ENCODE results near the gene DCAF5.
"Not testable (repeated sequence)": the region's sequence is repeated elsewhere in the genome, so short reads cannot be mapped to it uniquely, and the experiment has no call there.

The DCAF5 gene

DNA sequence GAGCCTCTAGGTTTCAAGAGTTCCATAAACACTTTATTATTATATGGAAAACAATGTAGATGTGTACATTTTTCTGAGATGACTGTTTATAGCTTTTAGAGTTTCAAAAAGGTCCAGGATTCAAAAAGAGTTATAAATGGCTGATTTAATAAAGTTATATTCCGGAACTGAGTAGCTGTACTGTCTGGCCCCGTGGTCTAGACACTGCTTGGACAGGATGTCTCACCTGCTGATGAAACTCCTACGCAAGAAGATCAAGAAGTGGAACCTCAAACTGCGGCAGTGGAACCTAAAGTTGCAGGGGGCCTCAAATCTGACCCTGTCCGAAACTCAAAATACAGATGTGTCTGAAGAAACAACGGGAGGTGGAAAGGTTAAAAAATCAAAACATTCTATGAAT, 69.7 kb downstream of the DCAF5 start:
- Mint-ChIP-seq H3K4me1 (peaks cover 0 to 2% of the 10 kb centered on the region in 2 donors), H3K9me3 (no peaks in the 10 kb centered on the region), H3K27me3 (no peaks in the 10 kb centered on the region), H3K4me3 (no peak overlapping the region), H3K27ac (no peak overlapping the region), H3K36me3 (peaks cover 27 to 52% of the 10 kb centered on the region in 2 donors)
- ATAC-seq (replicated peaks) (no peak), DNase-seq (no peak)

DNA sequence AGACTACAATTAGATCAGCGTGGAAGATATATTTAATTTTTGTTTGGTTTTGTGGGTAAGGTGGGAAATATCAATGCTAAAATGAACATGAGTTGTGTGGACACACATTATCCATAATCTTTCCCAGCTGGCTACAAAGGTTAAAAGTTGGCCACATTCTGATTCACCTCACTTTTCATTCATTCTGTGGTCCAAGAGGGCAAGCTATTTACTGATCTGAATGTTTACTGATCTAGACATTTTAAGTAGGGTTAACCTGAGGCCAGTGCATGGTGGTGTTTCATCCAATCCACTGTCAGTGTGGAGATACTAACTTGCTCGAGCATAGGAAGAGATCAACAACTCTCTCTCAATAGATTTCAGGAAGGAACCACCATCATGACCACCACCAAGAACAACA, 71.6 kb downstream of the DCAF5 start:
- no peak overlapping the region for H3K4me3 Mint-ChIP-seq
- peaks cover 30 to 46% of the 10 kb centered on the region in 2 donors for H3K36me3 Mint-ChIP-seq
- no peak for DNase-seq
- H3K4me1 Mint-ChIP-seq: peaks cover 0 to 2% of the 10 kb centered on the region in 2 donors
- H3K9me3 Mint-ChIP-seq: no peaks in the 10 kb centered on the region
- no peak overlapping the region for H3K27ac Mint-ChIP-seq
- H3K27me3 Mint-ChIP-seq: no peaks in the 10 kb centered on the region
- no peak for ATAC-seq (replicated peaks)

DNA sequence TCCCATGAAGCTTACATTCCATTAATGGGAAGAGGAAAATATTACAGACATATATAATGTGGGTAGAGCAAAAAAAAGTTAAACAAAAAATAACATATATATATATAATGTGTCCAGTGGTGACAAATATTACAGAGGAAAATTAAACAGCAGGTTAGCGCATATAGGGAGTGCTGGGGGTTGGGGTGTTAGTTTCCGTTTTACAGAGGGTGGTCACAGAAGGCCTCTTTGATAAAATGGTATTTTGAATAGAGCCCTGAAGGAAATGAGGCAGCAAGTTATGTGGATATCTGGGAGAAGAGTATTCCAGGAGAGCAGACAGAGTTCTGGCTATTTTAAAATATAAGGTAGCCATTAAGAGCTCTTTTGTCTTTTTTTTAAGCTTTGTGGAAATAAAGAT, 73.2 kb downstream of the DCAF5 start:
- Mint-ChIP-seq H3K36me3 (peaks cover 28 to 47% of the 10 kb centered on the region in 2 donors), H3K27me3 (no peaks in the 10 kb centered on the region)

GRCh38 chr14:69079188-69079742, 73.7 kb downstream of the DCAF5 start:
- peaks cover 31 to 52% of the 10 kb centered on the region in 2 donors for H3K36me3 Mint-ChIP-seq
- ATAC-seq (replicated peaks): no peak

More for the DNA sequence above, 73.2 kb downstream of the DCAF5 start:
- Mint-ChIP-seq H3K4me3 (no peak overlapping the region), H3K9me3 (no peaks in the 10 kb centered on the region), H3K27ac (no peak overlapping the region), H3K4me1 (peaks cover 0 to 2% of the 10 kb centered on the region in 2 donors)
- no peak for ATAC-seq (replicated peaks)
- DNase-seq: no peak

DNA sequence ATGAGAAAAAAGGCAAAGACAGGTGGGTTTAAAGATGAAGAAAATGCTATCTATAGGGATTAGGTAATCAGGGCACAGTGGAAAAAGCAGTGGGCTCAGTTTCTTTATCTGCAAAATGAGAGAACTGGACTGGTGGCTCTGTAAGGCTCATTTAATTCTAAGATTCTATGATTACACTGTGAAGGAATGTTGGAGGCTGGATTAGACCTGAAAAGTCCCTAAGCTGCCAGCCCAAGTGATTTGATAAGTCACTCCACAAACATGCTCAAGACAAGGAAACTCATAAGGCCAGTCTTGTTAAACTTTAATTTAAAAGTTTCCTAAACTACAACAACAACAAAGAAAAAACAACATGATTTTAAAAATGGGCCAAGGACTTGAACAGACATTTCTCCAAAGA, 75.1 kb downstream of the DCAF5 start:
- ATAC-seq (replicated peaks): no peak
- DNase-seq: no peak
- H3K27me3 Mint-ChIP-seq: no peaks in the 10 kb centered on the region
- H3K9me3 Mint-ChIP-seq: no peaks in the 10 kb centered on the region
- H3K4me1 Mint-ChIP-seq: peaks cover 0 to 2% of the 10 kb centered on the region in 2 donors
- no peak overlapping the region for H3K27ac Mint-ChIP-seq
- peaks cover 37 to 50% of the 10 kb centered on the region in 2 donors for H3K36me3 Mint-ChIP-seq
- H3K4me3 Mint-ChIP-seq: no peak overlapping the region

More at GRCh38 chr14:69079188-69079742, 73.7 kb downstream of the DCAF5 start:
- Mint-ChIP-seq H3K4me1 (peaks cover 0 to 2% of the 10 kb centered on the region in 2 donors), H3K9me3 (no peaks in the 10 kb centered on the region), H3K27me3 (no peaks in the 10 kb centered on the region), H3K4me3 (no peak overlapping the region), H3K27ac (no peak overlapping the region)
- DNase-seq: no peak

DNA sequence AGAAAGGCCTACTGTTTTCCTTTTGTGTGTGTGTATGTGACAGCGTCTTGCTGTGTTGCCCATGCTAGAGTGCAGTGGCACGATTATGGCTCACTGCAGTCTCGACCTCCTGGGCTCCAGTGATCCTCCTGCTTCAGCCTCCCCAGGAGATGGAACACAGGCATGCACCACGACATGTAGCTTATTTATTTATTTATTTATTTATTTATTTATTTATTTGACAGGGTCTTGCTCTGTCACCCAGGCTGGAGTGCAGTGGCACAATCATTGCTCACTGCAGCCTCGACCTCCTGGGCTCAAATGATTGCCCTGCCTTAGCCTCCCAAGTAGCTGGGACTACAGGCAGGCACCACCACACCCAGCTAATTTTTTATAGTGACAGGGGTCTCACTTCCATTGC, 75.7 kb downstream of the DCAF5 start:
- not testable (repeated sequence) for H3K27ac Mint-ChIP-seq; ATAC-seq (replicated peaks); DNase-seq; H3K4me3 Mint-ChIP-seq; H3K27me3 Mint-ChIP-seq; H3K4me1 Mint-ChIP-seq; H3K9me3 Mint-ChIP-seq
- H3K36me3 Mint-ChIP-seq: peaks cover 44 to 56% of the 10 kb centered on the region in 2 donors

DNA sequence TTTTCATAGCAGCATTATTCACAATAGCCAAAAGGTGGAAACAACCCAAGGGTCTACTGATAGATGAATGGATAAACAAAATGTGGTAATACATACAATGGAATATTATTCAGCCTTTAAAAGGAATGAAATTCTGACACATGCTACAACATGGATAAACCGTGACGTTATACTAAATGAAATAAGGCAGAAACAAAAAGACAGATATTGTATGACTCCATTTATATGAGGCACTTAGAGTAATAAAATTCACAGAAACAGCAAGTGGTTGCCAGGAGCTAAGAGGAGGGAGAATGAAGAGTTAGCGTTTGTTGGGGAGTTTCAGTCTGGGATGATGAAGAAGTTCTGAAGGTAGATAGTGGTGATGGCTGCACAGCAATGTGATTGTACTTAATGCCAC, 76.6 kb downstream of the DCAF5 start:
- Mint-ChIP-seq H3K4me3 (no peak overlapping the region), H3K36me3 (peaks cover 40 to 57% of the 10 kb centered on the region in 2 donors), H3K4me1 (peaks cover 0 to 2% of the 10 kb centered on the region in 2 donors), H3K27me3 (no peaks in the 10 kb centered on the region), H3K27ac (no peak overlapping the region), H3K9me3 (no peaks in the 10 kb centered on the region)
- DNase-seq: no peak
- no peak for ATAC-seq (replicated peaks)

- peaks cover 0 to 2% of the 10 kb centered on the region in 2 donors for H3K4me1 Mint-ChIP-seq
- H3K36me3 Mint-ChIP-seq: peaks cover 38 to 65% of the 10 kb centered on the region in 2 donors
- H3K27ac Mint-ChIP-seq: no peak overlapping the region
- no peak overlapping the region for H3K4me3 Mint-ChIP-seq
- H3K9me3 Mint-ChIP-seq: no peaks in the 10 kb centered on the region
- ATAC-seq (replicated peaks) (no peak), DNase-seq (no peak)
- H3K27me3 Mint-ChIP-seq: no peaks in the 10 kb centered on the region
Observed at GRCh38 chr14:69073915-69074314, 79.0 kb downstream of the DCAF5 start.

- no peak for ATAC-seq (replicated peaks)
- Mint-ChIP-seq H3K9me3 (no peaks in the 10 kb centered on the region), H3K27ac (peak overlapping the region; percentile 20)
Observed at GRCh38 chr14:69073429-69073828, 79.5 kb downstream of the DCAF5 start.

DNA sequence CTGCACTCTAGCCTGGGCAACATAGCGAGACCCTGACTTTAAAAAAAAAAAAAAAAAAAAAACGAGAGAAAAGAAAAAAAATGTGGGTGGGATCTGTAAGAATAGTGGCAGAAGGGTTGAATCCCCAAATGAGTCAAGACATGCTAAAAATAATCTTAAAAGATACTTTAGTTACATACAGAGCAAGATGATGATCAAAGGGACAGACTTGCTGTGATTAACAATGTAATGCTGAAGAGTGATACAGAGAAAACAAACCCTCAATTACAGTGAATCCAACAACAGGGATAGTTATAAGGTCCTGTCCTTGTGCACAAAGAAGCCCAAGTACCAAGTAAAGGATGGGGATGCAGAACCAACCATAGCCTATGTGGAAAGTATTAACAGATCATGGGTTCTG, 80.3 kb downstream of the DCAF5 start:
- H3K36me3 Mint-ChIP-seq: peaks cover 41 to 69% of the 10 kb centered on the region in 2 donors
- H3K27me3 Mint-ChIP-seq: no peaks in the 10 kb centered on the region
- no peak overlapping the region for H3K4me3 Mint-ChIP-seq
- no peak for ATAC-seq (replicated peaks)
- DNase-seq: no peak
- no peaks in the 10 kb centered on the region for H3K9me3 Mint-ChIP-seq
- H3K27ac Mint-ChIP-seq: peak overlapping the region; percentile 56
- H3K4me1 Mint-ChIP-seq: no peaks in the 10 kb centered on the region

More at GRCh38 chr14:69073429-69073828, 79.5 kb downstream of the DCAF5 start:
- no peak overlapping the region for H3K4me3 Mint-ChIP-seq
- H3K36me3 Mint-ChIP-seq: peaks cover 36 to 65% of the 10 kb centered on the region in 2 donors
- no peak for DNase-seq
- H3K27me3 Mint-ChIP-seq: no peaks in the 10 kb centered on the region
- H3K4me1 Mint-ChIP-seq: peaks cover 0 to under 1% of the 10 kb centered on the region in 2 donors

DNA sequence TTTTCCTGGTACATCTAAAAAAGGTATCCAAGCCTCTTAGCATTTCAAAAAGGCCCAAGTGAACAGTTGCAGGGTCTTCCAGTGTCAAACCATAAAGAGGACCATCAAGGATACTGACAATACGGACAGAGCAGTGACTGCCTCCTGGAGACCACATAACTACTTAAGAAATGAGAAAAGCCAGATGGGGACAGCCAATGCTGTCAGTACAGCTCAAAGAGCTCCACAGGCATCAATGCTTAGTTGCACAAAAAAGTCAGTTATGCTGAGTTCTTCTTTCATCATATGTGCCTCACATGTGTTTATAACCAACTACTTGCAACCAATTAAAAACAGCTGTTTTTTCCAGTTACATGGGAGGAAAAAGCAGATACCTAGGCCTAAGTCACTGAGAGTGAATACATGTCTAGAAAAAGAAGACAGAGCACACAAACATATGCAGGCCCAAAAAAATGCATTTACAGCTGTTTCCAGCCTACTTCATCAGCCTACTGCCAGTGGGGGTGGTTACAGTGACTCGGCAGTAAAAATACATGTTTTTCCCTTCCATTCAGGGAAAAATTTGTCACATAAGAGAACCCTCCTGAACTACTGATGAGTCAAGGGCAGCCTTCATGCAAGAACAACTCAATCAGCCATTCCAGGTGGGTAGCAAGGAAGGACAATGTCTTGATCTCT, 84.0 kb downstream of the DCAF5 start:
- Mint-ChIP-seq H3K9me3 (no peaks in the 10 kb centered on the region), H3K4me1 (peaks cover 2 to 14% of the 10 kb centered on the region in 2 donors), H3K27me3 (no peaks in the 10 kb centered on the region), H3K27ac (no peak overlapping the region), H3K4me3 (no peak overlapping the region), H3K36me3 (peaks cover 35 to 46% of the 10 kb centered on the region in 2 donors)
- ATAC-seq (replicated peaks): no peak
- no peak for DNase-seq

- Mint-ChIP-seq H3K4me3 (no peak overlapping the region), H3K9me3 (no peaks in the 10 kb centered on the region), H3K4me1 (peaks cover 2 to 14% of the 10 kb centered on the region in 2 donors), H3K36me3 (peaks cover 33 to 42% of the 10 kb centered on the region in 2 donors), H3K27me3 (no peaks in the 10 kb centered on the region), H3K27ac (peak overlapping the region; percentile 28)
- ATAC-seq (replicated peaks) (peak; percentile 82 to 83), DNase-seq (peak; percentile 2)
Observed at GRCh38 chr14:69066396-69067171, 86.3 kb downstream of the DCAF5 start.

DNA sequence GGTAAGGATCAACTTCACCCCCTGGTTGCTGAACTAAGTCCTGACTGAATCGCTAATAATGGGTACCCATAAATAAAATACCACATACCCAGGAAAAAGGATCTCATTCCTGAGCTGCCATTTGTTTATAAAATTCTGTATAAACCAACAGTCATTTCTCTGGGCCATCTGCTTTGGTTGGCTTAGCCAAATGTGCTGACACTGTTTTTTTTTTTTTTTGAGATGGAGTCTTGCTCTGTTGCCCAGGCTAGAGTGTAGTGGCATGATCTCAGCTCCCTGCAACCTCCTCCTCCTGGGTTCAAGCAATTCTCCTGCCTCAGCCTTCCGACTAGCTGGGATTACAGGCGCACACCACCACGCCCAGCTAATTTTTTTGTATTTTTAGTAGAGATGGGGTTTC, 87.0 kb downstream of the DCAF5 start:
- not testable (repeated sequence) for H3K27me3 Mint-ChIP-seq, H3K9me3 Mint-ChIP-seq, H3K4me3 Mint-ChIP-seq, DNase-seq
- H3K36me3 Mint-ChIP-seq: peaks cover 32 to 37% of the 10 kb centered on the region in 2 donors
- H3K27ac Mint-ChIP-seq: peak overlapping the region; percentile 28
- ATAC-seq (replicated peaks): peak in 1 of 2 donors; percentile 6
- H3K4me1 Mint-ChIP-seq: peaks cover 2 to 14% of the 10 kb centered on the region in 2 donors

DNA sequence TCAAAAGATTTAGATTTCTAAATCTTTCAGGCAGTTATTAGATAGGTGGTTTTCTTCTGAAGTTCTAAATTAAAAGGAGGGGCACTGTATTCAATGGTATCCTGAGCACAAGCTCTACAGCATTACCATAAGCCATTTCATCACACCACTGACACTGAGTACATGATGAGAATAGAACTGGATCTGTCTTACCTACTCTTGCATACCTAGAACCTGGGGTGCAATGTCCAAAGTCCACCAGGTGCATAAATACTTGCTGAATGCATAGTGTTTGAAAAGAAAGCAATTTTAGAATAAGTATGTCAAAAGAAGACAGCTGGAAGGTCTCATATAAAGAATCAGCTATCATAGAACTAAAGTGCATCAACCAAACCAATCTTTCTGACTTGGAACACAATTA, 88.3 kb downstream of the DCAF5 start:
- ATAC-seq (replicated peaks) (no peak), DNase-seq (no peak)
- Mint-ChIP-seq H3K36me3 (peaks cover 30 to 34% of the 10 kb centered on the region in 2 donors), H3K9me3 (no peaks in the 10 kb centered on the region), H3K27ac (no peak overlapping the region), H3K4me3 (no peak overlapping the region), H3K27me3 (no peaks in the 10 kb centered on the region), H3K4me1 (peaks cover 2 to 14% of the 10 kb centered on the region in 2 donors)

Data from stimulated activated naive B cell treated with anti-CD40 and anti-IgM and Interleukin-4, amounts not matched to agents 10 μg/mL and 1 μg/mL and 100 μg/mL, for 72 hours (primary cell).